Activated CD4-positive, alpha-beta T cell treated with anti-CD3 and anti-CD28 coated beads, Interleukin-10, Interleukin-2, amounts not matched to agents 100 ng/mL and 50 ng/mL, durations not matched to agents 16 hours and 8 hours (primary cell): ENCODE results near the gene ZNF195.
A peak's percentile ranks its signal among the peaks of the same experiment; 100 is the strongest.
"Not testable (repeated sequence)": the region's sequence is repeated elsewhere in the genome, so short reads cannot be mapped to it uniquely, and the experiment has no call there.

Experiments used
- DNase-seq: peaks from one replicate; pipeline ENCODE4 v3.0.0-alpha.2; 2020

ZNF195 gene

DNA sequence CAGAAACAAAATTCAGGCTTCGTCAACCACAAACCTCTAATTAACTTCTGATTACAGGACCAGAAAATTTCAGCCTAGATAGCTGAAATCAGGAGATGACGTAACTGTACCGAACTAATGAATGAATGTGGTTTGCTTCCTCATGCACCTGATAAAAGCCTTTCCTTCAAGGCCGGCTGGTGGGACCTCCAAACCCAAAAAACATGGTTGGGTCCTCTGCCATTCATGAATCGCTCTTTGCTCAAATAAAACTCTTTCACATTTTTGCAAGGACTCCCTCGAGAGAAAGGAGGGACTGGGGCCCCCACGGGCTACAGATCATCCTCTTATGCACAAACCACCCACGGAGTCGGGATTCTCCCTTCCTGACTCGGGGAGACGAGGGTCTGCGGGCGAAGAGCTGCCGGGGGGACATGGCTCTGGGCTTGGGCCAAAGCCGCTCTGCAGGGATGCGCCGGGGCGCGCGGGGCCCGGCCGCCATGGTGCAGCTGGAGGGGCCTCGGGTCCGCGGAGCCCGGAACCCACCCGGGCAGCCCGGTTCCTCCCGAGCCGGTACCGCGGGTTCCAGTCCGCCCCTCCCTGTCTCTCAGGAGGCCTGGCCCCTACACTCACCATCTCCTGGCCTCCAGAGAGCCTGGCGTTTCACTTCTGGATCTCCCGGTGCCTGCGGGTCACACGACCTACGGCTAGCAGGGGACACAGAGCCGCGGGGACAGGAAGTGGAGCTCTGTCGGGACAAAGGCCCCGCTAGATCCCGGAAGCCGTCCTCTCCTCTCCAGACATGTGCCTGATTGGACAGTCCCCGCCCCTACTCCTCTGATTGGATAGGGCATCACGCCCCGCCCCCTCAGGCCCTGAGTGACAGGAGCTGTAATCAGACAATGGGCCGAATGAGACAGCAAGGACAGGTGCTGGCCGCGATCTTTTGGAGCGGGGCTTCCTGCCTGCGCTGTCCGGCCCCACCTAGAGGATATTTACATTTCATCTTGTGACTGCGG is at the start of gene ZNF195:
Gene ZNF195, minus strand, starts transcription at position 721 of the 998 bp plus-strand sequence. Its CDS starts 106 bp downstream, at position 615.
- DNase-seq: peak; percentile 99

DNA sequence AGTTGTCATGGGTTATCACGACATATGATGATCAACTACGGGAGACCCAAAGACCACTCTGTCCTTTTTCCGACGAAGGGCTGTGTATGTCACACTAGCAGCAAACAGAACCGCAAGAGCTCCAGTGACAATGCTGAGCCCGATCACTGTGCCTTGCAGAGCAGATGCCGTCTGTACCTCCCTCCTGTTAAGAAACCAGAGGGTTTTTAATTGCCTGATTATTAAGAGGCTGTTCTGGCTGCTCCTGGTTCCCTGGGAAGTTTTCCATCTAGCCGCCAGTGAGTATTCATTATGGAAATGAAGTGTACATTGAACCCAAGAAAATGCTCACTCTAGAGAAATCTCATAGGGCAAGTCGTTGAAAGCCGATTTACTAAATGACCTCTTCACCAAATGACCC is 49.1 kb upstream of the ZNF195 start:
- not testable (repeated sequence) for DNase-seq

DNA sequence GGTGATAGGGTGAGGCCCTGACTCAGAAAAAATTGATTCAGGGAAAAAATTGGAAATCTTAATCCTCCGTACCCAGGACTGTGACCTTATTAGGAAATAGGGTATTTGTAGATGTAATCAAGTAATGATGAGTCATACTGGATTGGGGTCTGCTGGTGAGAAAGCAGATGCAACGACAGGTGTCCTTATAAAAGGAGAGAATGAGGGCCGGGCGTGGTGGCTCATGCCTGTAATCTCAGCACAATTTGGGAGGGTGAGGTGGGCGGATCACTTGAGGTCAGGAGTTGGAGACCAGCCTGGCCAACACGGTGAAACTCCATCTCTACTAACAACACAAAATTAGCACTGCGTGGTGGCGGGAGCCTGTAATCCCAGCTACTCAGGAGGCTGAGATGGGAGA is 47.6 kb upstream of the ZNF195 start:
- DNase-seq: not testable (repeated sequence)

DNA sequence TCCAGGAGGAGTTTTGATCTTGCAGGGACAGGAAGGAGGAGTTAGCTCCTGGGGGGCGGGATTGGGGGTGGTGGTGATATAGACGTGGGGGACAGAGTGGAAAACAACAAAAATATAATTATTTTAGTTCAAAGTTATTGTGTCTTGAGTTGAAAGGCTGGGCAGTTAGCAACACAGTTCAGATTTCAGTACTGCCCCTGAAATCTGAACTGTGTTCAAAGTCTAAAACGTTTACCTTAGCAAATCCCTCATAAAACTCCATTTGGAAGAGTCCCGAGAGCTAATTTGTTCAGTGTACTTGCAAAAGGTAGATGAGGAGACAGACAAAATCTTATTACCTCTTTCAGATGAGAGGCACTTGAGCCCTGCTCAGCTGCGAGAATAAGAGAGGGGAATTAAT is 45.0 kb upstream of the ZNF195 start:
- not testable (repeated sequence) for DNase-seq

DNA sequence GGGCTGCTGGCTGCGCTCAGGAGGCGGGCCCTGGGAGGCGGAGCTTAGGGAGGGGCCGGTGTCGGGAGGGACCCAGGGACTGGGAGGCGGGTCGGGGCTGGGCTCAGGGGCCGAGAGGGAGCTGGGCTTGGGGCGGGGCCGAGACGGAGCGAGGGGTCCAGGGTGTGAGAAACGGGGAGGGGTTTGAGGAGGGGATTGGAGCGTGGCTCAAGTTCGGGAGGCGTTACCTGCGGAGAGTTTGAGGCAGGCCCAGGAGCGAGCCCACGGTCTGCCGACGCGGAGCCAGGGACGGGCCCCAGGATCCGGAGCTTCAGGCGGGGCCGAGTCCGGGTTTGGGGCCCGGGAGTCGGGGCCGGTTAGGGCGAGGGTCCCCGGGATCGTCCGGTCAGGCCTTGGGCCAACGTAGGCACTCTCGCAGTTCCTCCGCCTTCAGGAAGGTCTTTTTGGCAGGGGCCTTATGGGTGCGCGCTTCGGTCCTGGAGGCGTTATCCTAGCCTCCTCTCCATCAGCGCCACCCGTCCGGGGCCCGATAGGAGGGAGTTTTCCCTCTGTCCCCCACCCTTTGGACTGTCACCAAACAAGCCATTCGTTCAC is 44.3 kb upstream of the ZNF195 start:
- not testable (repeated sequence) for DNase-seq

DNA sequence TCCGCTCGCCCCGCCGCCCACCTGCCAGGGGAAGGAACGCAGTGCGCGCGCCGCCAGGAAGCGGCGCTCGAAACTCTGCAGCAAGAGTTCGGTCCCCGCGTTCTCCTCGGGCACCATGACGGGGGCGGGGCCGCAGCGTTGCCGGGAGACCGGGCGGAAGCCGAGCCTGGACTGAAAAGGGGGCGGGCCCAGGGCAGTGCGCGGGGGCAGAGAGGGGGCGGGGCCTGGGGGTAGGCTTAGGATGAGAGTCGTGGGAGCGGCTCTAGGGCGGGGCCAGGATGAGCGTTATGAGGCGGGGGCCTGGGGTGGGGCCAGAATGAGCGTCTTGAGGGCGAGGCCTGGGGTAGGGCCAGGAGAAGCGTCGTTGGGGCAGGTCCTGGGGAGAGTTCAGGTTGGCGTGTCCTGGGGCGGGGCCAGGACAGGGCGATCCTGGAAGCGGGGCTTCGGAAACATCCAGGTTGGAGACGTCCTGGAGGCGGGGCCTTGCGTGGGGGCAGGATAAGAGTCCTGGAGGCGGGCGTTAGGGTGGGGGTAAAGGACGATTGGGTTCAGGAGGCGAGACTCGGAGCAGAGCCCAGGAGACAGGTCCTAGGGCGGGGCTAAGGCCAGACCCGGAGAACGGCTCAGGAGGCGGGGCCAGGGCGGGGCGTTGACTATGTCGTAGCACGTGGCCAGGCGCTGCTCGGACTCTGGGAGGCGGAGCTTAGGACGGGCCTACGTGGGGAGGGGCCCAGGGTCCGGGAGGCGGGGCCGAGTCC is 43.6 kb upstream of the ZNF195 start:
- peak; percentile 99 for DNase-seq

DNA sequence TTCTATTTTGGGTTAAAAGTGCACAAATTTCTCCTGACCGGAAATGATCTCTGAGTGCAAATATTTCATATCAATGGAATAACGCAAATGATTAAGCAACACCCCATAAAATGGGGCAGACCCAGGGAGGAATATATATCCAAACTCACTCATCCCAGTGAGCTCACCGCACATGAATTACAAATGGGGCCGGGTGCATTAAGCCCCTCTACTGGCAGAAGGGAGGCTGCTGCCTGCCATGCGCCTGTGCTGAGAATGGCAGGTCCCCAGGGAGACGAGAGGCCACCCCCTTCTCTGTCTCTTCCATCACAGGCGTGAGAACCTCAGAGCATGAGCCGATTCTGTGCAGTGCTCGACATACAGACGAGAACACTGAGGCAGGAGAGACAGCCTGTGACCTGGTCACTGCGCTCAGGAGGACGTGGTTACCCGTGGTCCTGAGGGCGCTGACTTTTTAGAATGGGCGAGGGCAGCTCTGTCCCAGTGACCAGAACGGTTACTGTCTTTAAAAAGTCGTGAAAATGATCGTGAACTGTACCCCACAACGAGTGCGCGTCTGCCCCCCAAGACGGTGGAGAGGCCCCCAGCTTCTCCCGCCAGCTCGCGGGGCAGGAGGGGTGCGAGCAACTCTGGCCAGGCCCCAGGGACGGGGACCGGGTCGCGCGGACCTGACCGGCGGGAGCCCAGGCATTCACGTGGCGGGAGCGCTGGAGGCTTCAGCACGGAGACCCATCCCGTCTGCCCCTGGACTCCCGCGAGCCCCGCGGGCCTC is 42.8 kb upstream of the ZNF195 start:
- peak; percentile 18 for DNase-seq

DNA sequence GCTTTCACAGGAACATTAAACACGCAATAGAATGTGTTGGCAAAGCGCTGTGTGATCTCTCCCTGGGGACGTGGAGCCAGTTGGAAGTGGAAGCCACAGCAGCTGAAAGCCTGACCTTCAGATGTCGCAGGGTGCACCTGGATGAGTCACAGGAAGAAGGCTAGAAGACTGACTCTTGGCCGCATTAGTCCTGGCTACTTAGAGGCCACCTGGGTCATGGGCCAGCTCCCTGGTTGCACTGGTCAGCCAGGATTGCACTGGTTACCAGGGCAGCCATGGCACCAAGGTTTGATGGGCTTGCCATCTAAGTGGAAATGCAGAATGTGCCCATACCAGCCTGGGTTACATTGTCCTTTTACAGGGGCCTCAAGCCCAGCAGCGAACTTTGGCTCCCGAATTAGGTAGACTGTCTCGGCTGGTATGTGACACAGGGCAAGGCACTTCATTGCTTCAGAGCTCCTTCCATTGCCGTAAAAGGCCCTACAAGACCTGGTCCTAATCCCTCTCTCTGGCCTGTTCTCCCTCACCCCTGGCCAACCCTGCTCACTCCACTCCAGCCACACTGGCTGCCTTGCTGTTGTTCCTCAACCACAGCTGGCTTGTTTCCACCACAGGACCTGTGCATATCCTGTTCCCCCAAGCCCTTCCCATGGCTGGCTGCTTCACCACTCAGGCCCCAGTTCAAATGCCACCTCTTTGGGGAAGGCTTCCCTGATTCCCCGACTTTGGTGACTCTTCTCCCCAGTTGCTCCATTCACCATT is 41.5 kb upstream of the ZNF195 start:
- not testable (repeated sequence) for DNase-seq

DNA sequence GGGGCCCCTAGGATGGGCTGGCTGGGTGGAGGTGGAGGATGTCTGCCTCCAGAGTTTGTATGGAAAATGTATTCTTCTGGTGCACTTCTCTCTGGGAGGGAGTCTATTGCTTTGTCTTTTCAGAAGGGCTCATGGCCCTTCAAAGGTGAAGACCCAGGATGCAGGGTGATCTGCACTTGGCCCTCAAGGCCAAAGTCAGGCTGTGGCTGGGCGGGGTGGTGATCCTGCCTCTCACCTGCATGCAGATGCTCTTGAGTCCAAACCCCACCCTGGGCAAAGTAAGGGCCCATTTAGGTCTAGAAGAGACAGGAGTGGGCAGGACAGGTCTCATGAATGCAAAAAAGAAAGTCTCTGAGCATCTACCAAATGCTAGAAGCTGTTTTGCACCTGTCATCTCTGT is 40.5 kb upstream of the ZNF195 start:
- not testable (repeated sequence) for DNase-seq

DNA sequence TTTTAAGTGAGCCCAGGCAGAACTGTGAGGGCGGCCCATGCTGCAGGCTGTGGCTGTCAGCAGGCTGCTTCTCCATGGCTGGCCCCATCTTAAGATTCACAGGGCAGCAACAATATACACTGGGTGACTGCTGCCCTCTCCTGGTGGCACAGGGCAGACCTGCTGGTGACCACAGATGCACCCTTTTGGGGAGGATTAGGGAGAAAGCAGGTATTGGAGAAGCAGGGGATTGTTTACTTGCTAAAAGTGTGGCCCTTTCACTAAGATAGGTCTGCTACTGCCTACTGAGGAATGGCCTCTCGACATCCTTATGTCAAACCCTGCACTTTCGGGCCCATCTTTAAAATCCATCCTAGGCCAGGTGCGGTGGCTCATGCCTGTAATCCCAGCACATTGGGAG is 38.1 kb upstream of the ZNF195 start:
- DNase-seq: peak; percentile 70

DNA sequence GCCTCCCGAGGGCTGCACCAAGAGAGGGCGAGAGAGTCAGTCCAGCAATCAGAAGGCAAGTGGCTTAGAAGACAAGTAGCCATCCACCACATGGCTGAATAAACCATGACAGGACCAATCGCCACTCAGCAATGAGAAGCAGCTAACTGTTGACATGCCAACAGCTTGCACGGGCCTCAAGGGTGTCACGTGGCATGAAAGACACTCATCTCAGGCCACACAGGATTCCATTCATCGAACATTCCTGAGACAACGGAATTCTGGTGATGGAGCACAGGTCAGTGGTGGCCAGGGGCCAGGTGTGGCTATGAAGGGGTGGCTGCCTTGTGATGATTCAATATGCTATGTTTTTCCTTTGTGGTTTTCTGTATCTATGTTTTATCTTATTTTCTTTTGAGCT is 36.4 kb upstream of the ZNF195 start:
- DNase-seq: not testable (repeated sequence)

DNA sequence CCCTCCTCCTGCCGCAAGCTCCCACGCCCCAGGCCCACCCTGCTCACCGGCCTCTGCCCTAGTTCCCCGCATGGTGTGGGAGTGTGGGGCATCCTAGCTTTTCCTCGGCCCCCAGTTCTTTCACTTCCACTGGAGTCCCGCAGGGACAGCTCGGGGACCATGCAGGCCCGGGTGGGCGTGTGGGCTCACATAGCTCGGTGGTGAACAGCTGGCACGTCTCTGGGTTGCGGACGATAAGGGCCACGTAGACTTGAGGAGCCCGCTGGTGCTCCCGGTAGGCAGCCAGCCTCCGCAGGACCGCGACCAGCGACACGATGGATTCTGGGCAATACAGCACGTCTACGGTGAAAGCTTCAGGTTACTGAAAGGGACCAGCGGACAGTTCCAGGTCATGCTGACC is 34.7 kb upstream of the ZNF195 start:
- DNase-seq: not testable (repeated sequence)

DNA sequence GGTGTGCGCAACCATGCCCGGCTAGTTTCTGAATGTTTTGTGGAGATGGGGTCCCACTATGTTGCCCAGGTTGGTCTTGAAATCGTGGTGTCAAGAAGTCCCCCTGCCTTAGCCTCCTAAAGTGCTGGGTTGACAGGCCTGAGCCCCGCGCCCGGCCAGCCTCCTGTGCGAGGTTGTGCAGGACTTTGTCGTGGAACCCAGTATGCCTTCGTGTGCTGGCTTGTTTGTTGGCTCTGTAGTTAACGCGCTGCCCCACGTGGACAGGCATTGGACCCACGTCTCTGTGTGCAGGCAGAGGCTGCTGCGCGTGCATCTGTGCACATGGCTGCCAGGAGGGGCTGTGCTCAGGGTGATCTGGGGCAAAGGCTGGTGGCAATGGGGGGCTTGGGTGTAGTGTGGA is 33.9 kb upstream of the ZNF195 start:
- no peak for DNase-seq

DNA sequence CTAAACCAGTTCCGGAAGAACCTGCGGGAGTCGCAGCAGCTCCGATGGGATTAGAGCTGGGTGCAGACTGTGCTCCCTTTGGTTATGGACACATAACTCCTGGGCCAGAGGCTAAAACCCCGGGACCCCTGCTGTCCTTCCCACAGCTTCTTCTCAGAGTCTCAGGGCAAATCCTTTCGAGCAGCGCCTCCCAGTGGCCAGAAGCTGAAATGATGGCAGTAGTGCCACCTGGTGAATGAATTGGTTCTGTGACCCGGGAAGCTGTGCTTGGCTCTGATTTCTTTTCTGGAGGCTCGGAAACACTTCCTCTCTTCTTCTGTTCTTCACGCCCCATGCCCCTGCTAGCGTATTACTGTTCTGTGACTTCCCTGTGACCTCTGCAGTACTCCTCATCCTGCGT is 29.8 kb upstream of the ZNF195 start:
- peak; percentile 72 for DNase-seq

DNA sequence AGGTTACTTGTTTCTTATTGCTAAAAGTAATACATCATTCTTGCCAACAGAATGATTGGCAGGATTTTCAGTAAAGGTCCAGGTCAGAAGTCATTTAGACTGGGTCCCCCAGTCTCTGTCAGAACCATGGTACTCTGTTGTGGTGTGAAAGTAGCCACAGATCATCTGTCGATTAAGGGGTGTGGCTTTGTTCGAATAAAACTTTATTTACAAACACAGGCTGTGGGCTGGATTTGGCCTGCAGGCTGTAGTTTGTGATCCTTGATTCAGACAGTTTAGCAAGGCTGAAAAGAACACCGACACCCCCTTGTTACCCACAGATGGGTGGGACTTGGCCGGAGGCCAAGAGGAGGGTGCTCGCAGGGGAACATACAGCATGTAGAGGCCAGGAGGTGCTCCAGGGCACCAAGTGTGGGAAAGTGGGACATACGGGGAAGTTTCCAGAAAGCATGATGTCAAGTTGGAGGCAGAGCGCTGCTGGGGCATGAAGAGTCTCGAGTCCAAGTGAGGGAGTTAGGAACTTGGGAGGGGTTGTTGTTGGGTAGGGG is 29.2 kb upstream of the ZNF195 start:
- not testable (repeated sequence) for DNase-seq

DNA sequence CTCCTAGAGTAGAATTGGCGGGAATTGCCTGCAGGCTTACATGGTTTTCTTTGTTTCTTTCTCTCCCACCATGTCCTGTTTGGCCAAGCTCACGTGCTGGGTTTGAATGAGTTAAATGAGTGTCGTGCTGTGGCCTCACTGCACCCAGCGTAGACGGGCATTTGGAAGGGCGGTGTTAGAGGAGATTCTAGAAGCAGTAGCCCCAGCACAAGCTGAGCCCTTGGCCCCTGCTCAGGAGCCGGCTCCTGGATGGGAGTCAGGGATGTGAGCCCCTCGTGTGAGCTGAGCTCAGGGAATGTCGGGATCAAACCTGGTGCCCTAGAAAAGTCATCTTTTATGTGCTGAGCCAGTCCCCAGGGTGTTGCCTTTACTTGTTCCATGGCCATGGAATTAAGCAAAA is 28.0 kb upstream of the ZNF195 start:
- not testable (repeated sequence) for DNase-seq

DNA sequence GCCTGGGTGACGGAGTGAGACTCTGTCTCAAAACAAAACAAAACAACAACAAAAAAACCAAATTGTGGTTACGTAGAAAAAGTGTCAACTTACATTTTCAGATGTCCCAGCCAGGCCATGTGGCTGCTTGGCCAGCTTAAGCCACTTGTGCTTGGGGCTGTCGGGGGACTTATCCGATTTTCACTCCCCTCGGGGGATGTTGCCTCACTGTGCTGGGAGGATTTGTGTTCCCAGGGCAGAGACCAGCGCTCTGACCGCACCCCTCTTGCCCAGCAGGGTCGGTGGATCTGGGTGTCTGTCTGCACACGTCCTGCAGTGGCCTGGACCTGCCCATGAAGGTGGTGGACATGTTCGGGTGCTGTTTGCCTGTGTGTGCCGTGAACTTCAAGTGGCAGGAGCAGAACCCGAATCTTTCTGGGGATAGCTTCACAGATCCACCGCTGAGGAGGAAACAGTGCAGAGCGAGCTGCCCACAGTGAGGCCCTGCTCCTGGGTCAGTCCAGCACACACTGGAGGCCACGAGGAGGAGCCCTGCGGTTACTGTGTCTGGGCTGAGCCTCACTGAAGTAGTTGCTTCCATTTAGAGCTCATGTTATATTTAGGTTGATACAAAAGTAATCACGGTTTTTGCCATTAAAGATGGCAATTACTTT is 27.4 kb upstream of the ZNF195 start:
- DNase-seq: not testable (repeated sequence)

DNA sequence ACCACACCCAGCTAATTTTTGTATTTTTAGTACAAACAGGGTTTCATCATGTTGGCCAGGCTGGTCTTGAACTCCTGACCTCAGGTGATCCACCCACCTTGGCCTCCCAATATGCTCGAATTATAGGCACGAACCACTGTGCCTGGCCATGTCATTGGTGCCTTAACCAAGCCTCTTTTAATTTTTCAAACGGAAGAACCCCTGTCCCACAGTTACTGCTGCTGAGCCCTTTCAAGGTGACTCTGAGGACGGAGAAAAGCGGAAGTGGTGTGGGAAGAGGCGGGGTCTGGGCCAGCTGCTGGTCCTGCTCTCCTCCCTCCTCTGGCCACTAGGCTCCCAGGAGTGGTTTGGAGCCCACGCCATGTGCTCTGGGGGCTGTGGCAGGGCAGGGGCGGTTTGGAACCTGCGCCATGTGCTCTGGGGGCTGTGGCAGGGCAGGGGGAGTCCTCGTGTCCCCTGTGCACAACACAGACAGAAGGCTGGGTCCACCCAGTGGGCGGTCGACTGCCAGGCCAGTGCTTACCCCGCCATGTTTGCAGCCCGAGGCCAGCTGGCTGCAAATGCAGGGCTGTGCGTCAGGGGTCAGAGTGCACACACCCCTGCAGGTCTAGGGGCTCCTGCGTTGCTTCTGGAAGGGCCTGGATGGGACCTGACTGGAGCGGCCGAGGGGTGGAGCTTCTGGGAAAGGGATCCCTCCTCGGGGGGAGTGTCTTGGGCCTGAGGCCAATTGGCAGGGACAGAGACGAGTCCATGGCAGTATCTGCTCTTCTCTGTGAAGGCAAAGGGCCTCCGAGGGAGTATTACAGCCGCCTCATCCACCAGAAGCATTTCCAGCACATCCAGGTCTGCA is 25.4 kb upstream of the ZNF195 start:
- not testable (repeated sequence) for DNase-seq

DNA sequence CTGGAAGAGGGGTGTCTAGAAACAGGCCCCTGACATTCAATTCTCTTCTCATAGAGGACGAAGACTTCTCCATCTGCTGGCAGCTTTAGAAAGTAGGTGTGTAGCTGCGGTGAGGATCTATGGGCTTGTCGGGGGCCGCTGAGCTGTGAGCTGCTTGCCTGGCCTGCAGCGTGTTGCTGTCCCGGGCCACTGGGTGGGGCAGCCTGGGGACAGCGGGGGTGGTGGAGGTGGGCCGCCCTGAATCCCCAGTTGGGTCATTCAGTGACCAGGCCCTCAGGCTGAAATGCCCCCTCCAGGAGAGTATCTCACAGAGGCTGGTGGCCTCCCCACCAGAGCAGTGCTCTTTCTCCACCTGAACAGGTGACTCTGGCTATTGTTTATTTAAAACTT is 23.9 kb upstream of the ZNF195 start:
- DNase-seq: not testable (repeated sequence)
